GM23248 (cell line): ENCODE results near the gene S100A12. TPM values are rescaled to one million over a fixed set of nuclear protein-coding genes. Genes with fewer than 3 reads are reported as not detected.

Experiments used
- DNase-seq: peaks from one replicate; pipeline ENCODE4 v3.0.0-alpha.2; 2015
- H2AFZ ChIP-seq: fragments of 200-600 bp; sonication (generic); 2 replicates; pipeline ENCODE4 v1.6.1; 2016; ENCODE audit warnings: antibody characterized with exemption
- H3F3A ChIP-seq: fragments of 200-600 bp; sonication (generic); 2 replicates; pipeline ENCODE4 v1.6.1; 2016; ENCODE audit warnings: mild to moderate bottlenecking, antibody characterized with exemption, mixed run types; ENCODE audit not compliant: insufficient read depth
- H3K27ac ChIP-seq: fragments of 200-600 bp; sonication (generic); 2 replicates; pipeline ENCODE4 v1.5.1; 2016; ENCODE audit warnings: mild to moderate bottlenecking
- H3K27me3 ChIP-seq: fragments of 200-600 bp; sonication (generic); replicated peaks from 2 replicates; pipeline ENCODE4 v1.6.1; 2016; ENCODE audit warnings: mild to moderate bottlenecking; ENCODE audit not compliant: insufficient read depth
- H3K36me3 ChIP-seq: fragments of 200-600 bp; sonication (generic); 2 replicates; pipeline ENCODE4 v1.6.1; 2016; ENCODE audit warnings: low read depth, mild to moderate bottlenecking
- H3K4me1 ChIP-seq: fragments of 200-600 bp; sonication (generic); 2 replicates; pipeline ENCODE4 v1.6.1; 2016; ENCODE audit warnings: mild to moderate bottlenecking; ENCODE audit not compliant: insufficient read depth
- H3K4me2 ChIP-seq: fragments of 200-600 bp; sonication (generic); one replicate; pipeline ENCODE4 v1.6.1; 2016; ENCODE audit warnings: mild to moderate bottlenecking; ENCODE audit not compliant: unreplicated experiment
- H3K4me3 ChIP-seq: fragments of 200-600 bp; sonication (generic); 2 replicates; pipeline ENCODE4 v1.5.1; 2016; ENCODE audit warnings: mild to moderate bottlenecking
- H3K79me2 ChIP-seq: fragments of 200-600 bp; sonication (generic); 2 replicates; pipeline ENCODE4 v1.6.1; 2016; ENCODE audit warnings: mild to moderate bottlenecking; ENCODE audit not compliant: insufficient read depth
- H3K9ac ChIP-seq: fragments of 200-600 bp; sonication (generic); 2 replicates; pipeline ENCODE4 v1.6.1; 2016; ENCODE audit warnings: mild to moderate bottlenecking
- H3K9me2 ChIP-seq: fragments of 200-600 bp; sonication (generic); 2 replicates; pipeline ENCODE4 v1.6.1; 2016; ENCODE audit warnings: mixed run types, mild to moderate bottlenecking, moderate library complexity; ENCODE audit not compliant: insufficient read depth
- H3K9me3 ChIP-seq: fragments of 200-600 bp; sonication (generic); one replicate; pipeline ENCODE4 v1.6.1; 2017; ENCODE audit warnings: low read depth
- H4K20me1 ChIP-seq: fragments of 200-600 bp; sonication (generic); 2 replicates; pipeline ENCODE4 v1.6.0; 2016; ENCODE audit not compliant: insufficient read depth
- EZH2 ChIP-seq: fragments of 200-600 bp; sonication (generic); IDR thresholded peaks from 2 replicates; pipeline ENCODE4 v1.6.1; 2018; ENCODE audit warnings: antibody characterized with exemption, mild to moderate bottlenecking; ENCODE audit not compliant: insufficient read depth, poor library complexity, severe bottlenecking
- EZH2phosphoT487 ChIP-seq: fragments of 200-600 bp; sonication (generic); IDR thresholded peaks from 2 replicates; pipeline ENCODE4 v1.6.1; 2018; ENCODE audit warnings: antibody characterized with exemption, moderate library complexity, mild to moderate bottlenecking, low read depth; ENCODE audit not compliant: insufficient read depth
- WGBS, 2 experiments: methylation state at CpG; one replicate each; pipeline ENCODE4 v1.1.6; 2015 to 2017; ENCODE audit warnings: low lambda C conversion rate in 2 of 2, low coverage in 1 of 2; ENCODE audit errors: missing lambda C conversion rate in 2 of 2; 5-methylcytosine and 5-hydroxymethylcytosine counted together
- in situ Hi-C: fragments of 300-500 bp; cut with MboI; formaldehyde crosslinking; loops from 2 replicates; pipeline ENCODE4 v1.15.0; 2020
- polyA plus RNA-seq: library from polyadenylated mRNA; unstranded; fragments of >200 nt; fragmentation: Nextera tagmentation; extraction: Ambion mirVana; gene quantifications from 2 replicates; pipeline ENCODE4 v1.2.1, GENCODE V29; 2016
- total RNA-seq: library from RNA; depleted of rRNA; stranded (reverse); fragments of >200 nt; shearing (Covaris generic); gene quantifications from 2 replicates; pipeline ENCODE4 v1.2.3, GENCODE V29; 2014

S100A12 gene
- total and polyA plus RNA-seq, 2 experiments from 2014 or later = not detected

DNA sequence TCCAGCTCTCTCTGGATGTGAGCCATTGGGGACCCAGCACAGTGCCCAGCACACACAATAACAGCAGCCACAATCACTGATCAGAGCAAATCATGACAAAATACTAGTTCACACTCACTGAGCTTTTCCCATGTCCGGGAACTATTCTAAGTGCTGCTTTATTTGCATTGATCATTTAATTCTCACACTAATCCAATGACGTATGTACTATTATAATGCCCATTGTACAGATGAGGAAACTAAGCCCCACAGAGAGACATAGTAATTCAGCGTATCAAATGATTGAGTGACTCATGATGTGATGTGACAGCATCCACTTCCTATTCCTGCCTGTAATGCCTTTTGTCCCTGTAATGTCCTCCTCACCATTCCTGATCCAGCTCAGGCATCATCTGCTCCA, 17.4 kb upstream of the S100A12 start:
- H3K79me2 ChIP-seq = no peaks in the 10 kb centered on the region
- no peaks in the 10 kb centered on the region for H3K9me3 ChIP-seq
- H3K4me1 ChIP-seq = no peaks in the 10 kb centered on the region
- no peak overlapping the region for H3K9ac ChIP-seq
- DNase-seq = no peak
- H4K20me1 ChIP-seq = no peaks in the 10 kb centered on the region
- no peaks in the 10 kb centered on the region for H3F3A ChIP-seq
- no peak overlapping the region for H2AFZ ChIP-seq
- H3K27me3 ChIP-seq = peaks cover 24% of the 10 kb centered on the region
- H3K4me2 ChIP-seq = no peak overlapping the region
- H3K27ac ChIP-seq = no peak overlapping the region
- no peaks in the 10 kb centered on the region for H3K36me3 ChIP-seq
- in situ Hi-C loops = no loop called here
- TF ChIP-seq EZH2phosphoT487 (no peak), EZH2 (no peak)
- WGBS, 2 experiments = 61 to 65% methylated on average over 3 of the region's 3 CpGs
- no peaks in the 10 kb centered on the region for H3K9me2 ChIP-seq
- H3K4me3 ChIP-seq = no peak overlapping the region

GRCh38 chr1:153392258-153392657, 16.8 kb upstream of the S100A12 start:
- no peaks in the 10 kb centered on the region for H3K36me3 ChIP-seq
- no peak overlapping the region for H2AFZ ChIP-seq
- no peak for DNase-seq
- no peak overlapping the region for H3K4me2 ChIP-seq
- whole genome bisulfite sequencing, 2 experiments = 10 to 17% methylated on average over 3 of the region's 3 CpGs
- H3K27ac ChIP-seq = no peak overlapping the region
- no peaks in the 10 kb centered on the region for H3K9me3 ChIP-seq
- H3F3A ChIP-seq = no peaks in the 10 kb centered on the region
- H4K20me1 ChIP-seq = no peaks in the 10 kb centered on the region
- no peak for TF ChIP-seq EZH2
- no peak for TF ChIP-seq EZH2phosphoT487
- H3K79me2 ChIP-seq = no peaks in the 10 kb centered on the region
- H3K9ac ChIP-seq = no peak overlapping the region
- no peak overlapping the region for H3K4me3 ChIP-seq
- in situ Hi-C loops = no loop called here
- H3K9me2 ChIP-seq = no peaks in the 10 kb centered on the region
- H3K27me3 ChIP-seq = peaks cover 24% of the 10 kb centered on the region
- H3K4me1 ChIP-seq = no peaks in the 10 kb centered on the region

DNA sequence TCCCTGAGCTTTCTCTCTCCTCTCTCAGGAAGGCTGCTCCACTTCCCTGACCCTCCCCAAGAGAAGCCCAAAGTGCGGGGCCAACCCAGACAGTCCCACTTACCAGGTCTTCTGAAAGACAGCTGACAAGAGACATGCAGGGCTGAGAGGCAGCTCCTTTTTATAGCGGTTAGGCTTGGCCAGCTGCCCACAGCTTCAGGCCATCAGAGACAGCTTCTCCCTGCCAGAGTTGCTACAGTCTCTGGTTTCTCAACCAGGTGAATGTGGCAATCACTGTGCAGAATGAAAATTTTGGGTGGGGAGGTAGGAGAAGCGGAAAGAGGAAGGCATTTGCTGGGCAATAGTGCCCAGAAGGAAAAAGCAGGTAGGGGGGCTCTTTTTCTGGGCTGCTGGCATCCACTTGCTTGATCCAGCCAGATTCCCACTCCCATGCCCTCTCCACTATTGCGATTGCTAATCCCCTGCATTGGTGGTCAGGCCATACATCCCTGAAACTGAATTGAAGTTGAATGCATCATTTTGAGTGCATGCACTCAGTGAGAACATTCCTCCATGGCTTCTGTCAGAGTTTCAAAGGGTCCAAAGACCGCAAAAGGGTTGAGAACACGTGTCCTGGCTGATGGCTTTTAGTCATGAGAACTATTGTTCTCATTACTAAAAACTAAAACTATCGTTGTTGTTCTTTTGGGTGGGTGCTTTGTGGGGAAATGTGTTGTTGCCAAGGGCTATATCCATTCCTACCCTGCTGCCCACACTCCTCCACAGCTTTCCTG, 15.7 kb upstream of the S100A12 start, which contains the start of gene S100A8:
TSS of gene S100A8 (minus strand) at position 136 of the 773 bp plus-strand sequence. CDS start 538 bp downstream, outside the sequence.
- no peaks in the 10 kb centered on the region for H4K20me1 ChIP-seq
- 25 to 34% methylated on average over 7 of the region's 7 CpGs for WGBS, 2 experiments
- no peaks in the 10 kb centered on the region for H3K9me2 ChIP-seq
- H3K9ac ChIP-seq = no peak within 1 kb of the TSS
- TF ChIP-seq EZH2phosphoT487 = no peak
- TF ChIP-seq EZH2 = no peak
- H2AFZ ChIP-seq = no peak within 1 kb of the TSS
- in situ Hi-C loops = no loop called here
- H3K9me3 ChIP-seq = no peaks in the 10 kb centered on the region
- no peak within 1 kb of the TSS for H3K4me3 ChIP-seq
- H3K27ac ChIP-seq = no peak within 1 kb of the TSS
- no peaks in the 10 kb centered on the region for H3K4me1 ChIP-seq
- no peaks in the 10 kb centered on the region for H3F3A ChIP-seq
- no peaks in the 10 kb centered on the region for H3K79me2 ChIP-seq
- H3K27me3 ChIP-seq = peaks cover 25% of the 10 kb centered on the region
- H3K4me2 ChIP-seq = no peak within 1 kb of the TSS
- no peaks in the 10 kb centered on the region for H3K36me3 ChIP-seq
- DNase-seq = no peak

DNA sequence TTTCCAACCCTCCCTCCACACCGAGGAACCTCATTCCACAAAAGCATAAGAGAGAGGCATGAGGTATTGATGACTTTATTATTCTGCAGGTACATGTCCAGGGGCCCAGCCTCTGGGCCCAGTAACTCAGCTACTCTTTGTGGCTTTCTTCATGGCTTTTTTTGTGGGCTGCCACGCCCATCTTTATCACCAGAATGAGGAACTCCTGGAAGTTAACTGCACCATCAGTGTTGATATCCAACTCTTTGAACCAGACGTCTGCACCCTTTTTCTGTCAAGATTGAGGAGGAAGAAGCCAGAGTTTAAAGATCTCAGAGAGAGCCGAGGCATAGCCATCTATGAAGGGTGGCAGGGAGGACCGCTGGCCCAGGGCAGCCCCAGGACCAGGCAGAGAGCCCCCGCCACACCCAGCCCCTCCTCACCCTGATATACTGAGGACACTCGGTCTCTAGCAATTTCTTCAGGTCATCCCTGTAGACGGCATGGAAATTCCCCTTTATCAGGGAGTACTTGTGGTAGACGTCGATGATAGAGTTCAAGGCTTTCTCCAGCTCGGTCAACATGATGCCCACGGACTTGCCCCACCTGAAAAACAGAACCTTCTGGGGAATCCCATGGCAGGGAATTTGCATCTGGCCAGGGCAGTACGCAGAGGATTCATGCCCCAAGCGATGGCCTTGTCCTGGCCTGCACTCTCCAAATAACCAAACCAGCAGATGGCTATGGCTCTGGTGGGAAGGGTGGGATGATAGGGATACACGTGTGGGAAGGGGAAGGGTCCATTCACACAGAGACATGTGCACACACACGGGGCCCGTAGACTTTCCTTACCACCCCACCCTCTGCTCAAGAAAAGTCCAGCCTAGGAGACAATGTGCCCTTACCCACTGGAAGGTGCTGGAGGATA, 14.8 kb upstream of the S100A12 start:
- 32 to 35% methylated on average over 15 to 17 of the region's 17 CpGs for whole genome bisulfite sequencing, 2 experiments

More for the DNA sequence above, 14.8 kb upstream of the S100A12 start:
- Histone ChIP-seq H3K4me3 (no peak overlapping the region), H3F3A (no peaks in the 10 kb centered on the region), H3K27me3 (peaks cover 28% of the 10 kb centered on the region), H3K9me2 (no peaks in the 10 kb centered on the region), H3K9me3 (no peaks in the 10 kb centered on the region), H3K4me2 (no peak overlapping the region), H3K27ac (no peak overlapping the region), H3K9ac (no peak overlapping the region), H3K79me2 (no peaks in the 10 kb centered on the region), H2AFZ (no peak overlapping the region), H4K20me1 (no peaks in the 10 kb centered on the region), H3K36me3 (no peaks in the 10 kb centered on the region), H3K4me1 (no peaks in the 10 kb centered on the region)
- in situ Hi-C loops = no loop called here
- no peak for DNase-seq
- TF ChIP-seq EZH2phosphoT487 = no peak
- TF ChIP-seq EZH2 = no peak
